ENCODE measurements around the gene STARD3NL. TPM values are rescaled to one million over a fixed set of nuclear protein-coding genes. Genes with fewer than 3 reads are reported as not detected.
"Not testable (repeated sequence)": the region's sequence is repeated elsewhere in the genome, so short reads cannot be mapped to it uniquely, and the experiment has no call there.

The STARD3NL gene
- total RNA-seq, 1 experiment from 2014 or later, result 24.5 TPM

DNA sequence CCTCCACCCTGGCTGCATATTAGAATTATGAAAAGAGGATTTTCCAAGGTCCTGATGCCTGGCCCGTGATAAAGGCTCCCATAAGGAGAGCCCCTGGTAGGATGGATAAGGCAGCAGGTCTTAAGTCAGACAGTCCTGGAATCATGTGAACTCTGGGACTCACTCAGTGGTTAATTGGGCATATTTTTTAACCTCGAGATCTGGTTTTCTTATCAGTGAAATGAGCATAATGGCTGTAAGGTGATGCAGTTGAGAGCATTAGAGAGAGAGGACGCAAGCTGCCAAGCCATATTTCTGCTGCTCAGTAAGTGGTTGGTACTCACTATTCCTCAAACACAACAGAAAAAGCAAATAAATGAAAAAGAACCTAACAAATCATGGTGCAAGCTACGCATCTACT is 57.6 kb downstream of the STARD3NL start:
- H3K4me3 Mint-ChIP-seq (ENCODE audit: unreplicated experiment), result no peak overlapping the region
- ChIA-PET CTCF (interaction anchor here (0.6 to 3.3 kb wide), 5 partner anchors 8 to 156 kb away, joined by 3 to 14 read pairs (median 3); no protein-coding TSS in a partner anchor), POLR2A (no interaction called here)
- H3K4me1 Mint-ChIP-seq (ENCODE audit: insufficient read depth, unreplicated experiment), result no peaks in the 10 kb centered on the region
- H3K9me3 Mint-ChIP-seq (ENCODE audit: unreplicated experiment), result no peaks in the 10 kb centered on the region
- no TSS peak for BruUV-seq (replicated peaks)
- intact Hi-C loops (cut with micrococcal nuclease), result no loop called here
- H3K36me3 Mint-ChIP-seq (ENCODE audit: insufficient read depth, unreplicated experiment), result peaks cover 12% of the 10 kb centered on the region
- H3K27me3 Mint-ChIP-seq (ENCODE audit: insufficient read depth, unreplicated experiment), result no peaks in the 10 kb centered on the region
- no peak for DNase-seq (ENCODE audit: unreplicated experiment)
- no peak overlapping the region for H3K27ac Mint-ChIP-seq (ENCODE audit: low read depth, unreplicated experiment)
- TF ChIP-seq, protein P1, sequence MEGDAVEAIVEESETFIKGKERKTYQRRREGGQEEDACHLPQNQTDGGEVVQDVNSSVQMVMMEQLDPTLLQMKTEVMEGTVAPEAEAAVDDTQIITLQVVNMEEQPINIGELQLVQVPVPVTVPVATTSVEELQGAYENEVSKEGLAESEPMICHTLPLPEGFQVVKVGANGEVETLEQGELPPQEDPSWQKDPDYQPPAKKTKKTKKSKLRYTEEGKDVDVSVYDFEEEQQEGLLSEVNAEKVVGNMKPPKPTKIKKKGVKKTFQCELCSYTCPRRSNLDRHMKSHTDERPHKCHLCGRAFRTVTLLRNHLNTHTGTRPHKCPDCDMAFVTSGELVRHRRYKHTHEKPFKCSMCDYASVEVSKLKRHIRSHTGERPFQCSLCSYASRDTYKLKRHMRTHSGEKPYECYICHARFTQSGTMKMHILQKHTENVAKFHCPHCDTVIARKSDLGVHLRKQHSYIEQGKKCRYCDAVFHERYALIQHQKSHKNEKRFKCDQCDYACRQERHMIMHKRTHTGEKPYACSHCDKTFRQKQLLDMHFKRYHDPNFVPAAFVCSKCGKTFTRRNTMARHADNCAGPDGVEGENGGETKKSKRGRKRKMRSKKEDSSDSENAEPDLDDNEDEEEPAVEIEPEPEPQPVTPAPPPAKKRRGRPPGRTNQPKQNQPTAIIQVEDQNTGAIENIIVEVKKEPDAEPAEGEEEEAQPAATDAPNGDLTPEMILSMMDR (IDR thresholded peaks at IDR 0.05; ENCODE audit: unreplicated experiment), result no peak

DNA sequence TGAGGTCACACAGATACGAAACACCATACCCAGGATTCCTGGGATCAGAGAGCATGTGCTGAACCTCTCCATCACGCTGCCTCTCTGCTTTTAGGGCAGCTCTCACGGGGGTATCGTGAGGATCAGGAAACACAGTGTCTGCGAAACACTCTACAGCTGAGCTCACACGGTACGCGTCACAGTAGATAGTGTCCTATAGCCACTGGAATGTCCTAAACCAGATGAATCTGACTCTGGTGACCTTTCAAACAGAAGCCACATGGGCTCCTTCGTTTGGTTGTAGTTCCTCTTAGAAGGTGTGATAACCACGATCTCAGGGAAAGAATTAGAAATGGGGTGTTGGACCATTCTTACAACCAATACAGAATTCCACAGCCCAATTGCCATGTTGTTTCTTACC is 61.1 kb downstream of the STARD3NL start:
- H3K36me3 Mint-ChIP-seq (ENCODE audit: insufficient read depth, unreplicated experiment); DNase-seq (ENCODE audit: unreplicated experiment); H3K9me3 Mint-ChIP-seq (ENCODE audit: unreplicated experiment); H3K27ac Mint-ChIP-seq (ENCODE audit: low read depth, unreplicated experiment); H3K4me3 Mint-ChIP-seq (ENCODE audit: unreplicated experiment); BruUV-seq (replicated peaks); intact Hi-C loops (cut with micrococcal nuclease); H3K4me1 Mint-ChIP-seq (ENCODE audit: insufficient read depth, unreplicated experiment); POLR2A ChIA-PET: not testable (repeated sequence)
- CTCF ChIA-PET, result interaction anchor here (1.7 kb wide), 1 partner anchor 23 kb away, joined by 9 read pairs; no protein-coding TSS in a partner anchor
- H3K27me3 Mint-ChIP-seq (ENCODE audit: insufficient read depth, unreplicated experiment), result peaks cover 21% of the 10 kb centered on the region

DNA sequence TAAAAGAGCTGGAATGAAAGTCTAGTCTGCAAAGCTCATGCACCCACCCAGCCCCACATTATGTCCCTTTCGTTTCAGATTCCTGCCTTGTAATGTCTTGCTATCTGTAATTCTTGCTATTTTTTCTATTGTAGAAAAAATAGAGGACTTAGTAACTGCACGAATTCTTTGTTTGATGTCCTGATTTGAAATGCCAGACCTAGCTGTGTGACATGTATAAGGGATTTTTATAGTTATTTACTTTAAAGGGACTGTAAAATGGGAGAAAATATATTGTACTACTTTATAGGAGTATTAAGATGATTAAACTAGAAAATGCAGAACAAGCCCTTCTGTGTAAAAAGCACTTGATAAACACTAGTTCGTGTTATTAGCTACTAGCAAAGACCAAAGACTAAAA is 63.0 kb downstream of the STARD3NL start:
- no TSS peak for BruUV-seq (replicated peaks)
- H3K9me3 Mint-ChIP-seq (ENCODE audit: unreplicated experiment), result no peaks in the 10 kb centered on the region
- ChIA-PET POLR2A (no interaction called here), CTCF (interaction anchor here (0.8 to 1.0 kb wide), 2 partner anchors 18 to 94 kb away, joined by 3 to 4 read pairs; no protein-coding TSS in a partner anchor)
- H3K4me3 Mint-ChIP-seq (ENCODE audit: unreplicated experiment), result no peak overlapping the region
- H3K4me1 Mint-ChIP-seq (ENCODE audit: insufficient read depth, unreplicated experiment), result no peaks in the 10 kb centered on the region
- no peaks in the 10 kb centered on the region for H3K36me3 Mint-ChIP-seq (ENCODE audit: insufficient read depth, unreplicated experiment)
- H3K27ac Mint-ChIP-seq (ENCODE audit: low read depth, unreplicated experiment), result no peak overlapping the region
- intact Hi-C loops (cut with micrococcal nuclease), result no loop called here
- peaks cover 41% of the 10 kb centered on the region for H3K27me3 Mint-ChIP-seq (ENCODE audit: insufficient read depth, unreplicated experiment)
- TF ChIP-seq, protein P1 (IDR thresholded peaks at IDR 0.05; ENCODE audit: unreplicated experiment), result no peak
- DNase-seq (ENCODE audit: unreplicated experiment), result no peak

DNA sequence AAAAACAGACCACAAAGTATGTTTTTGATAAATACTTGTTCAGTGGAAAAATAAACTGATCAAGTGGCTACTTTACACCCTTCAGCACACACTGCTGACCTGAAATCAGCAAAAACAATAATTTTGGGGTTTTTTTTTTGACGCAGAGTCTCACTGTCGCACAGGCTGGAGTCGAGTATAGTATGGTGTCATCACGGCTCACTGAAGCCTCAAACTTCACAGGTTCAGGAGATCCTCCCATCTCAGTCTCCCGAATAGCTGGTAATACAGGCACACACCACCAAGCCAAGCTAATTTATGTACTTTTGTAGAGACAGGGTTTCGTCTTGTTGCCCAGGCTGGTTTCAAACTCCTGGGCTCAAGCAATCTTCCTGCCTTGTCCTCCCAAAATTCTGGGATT is 64.8 kb downstream of the STARD3NL start:
- H3K36me3 Mint-ChIP-seq (ENCODE audit: insufficient read depth, unreplicated experiment), result no peaks in the 10 kb centered on the region
- TF ChIP-seq, protein P1 (IDR thresholded peaks at IDR 0.05; ENCODE audit: unreplicated experiment), result no peak
- no peak overlapping the region for H3K4me3 Mint-ChIP-seq (ENCODE audit: unreplicated experiment)
- no peaks in the 10 kb centered on the region for H3K4me1 Mint-ChIP-seq (ENCODE audit: insufficient read depth, unreplicated experiment)
- ChIA-PET CTCF (interaction anchor here (0.5 to 0.6 kb wide), 2 partner anchors 19 to 79 kb away, joined by 3 read pairs; no protein-coding TSS in a partner anchor), POLR2A (no interaction called here)
- peaks cover 58% of the 10 kb centered on the region for H3K27me3 Mint-ChIP-seq (ENCODE audit: insufficient read depth, unreplicated experiment)
- no TSS peak for BruUV-seq (replicated peaks)
- no peak for DNase-seq (ENCODE audit: unreplicated experiment)
- intact Hi-C loops (cut with micrococcal nuclease), result no loop called here
- H3K27ac Mint-ChIP-seq (ENCODE audit: low read depth, unreplicated experiment), result no peak overlapping the region
- no peaks in the 10 kb centered on the region for H3K9me3 Mint-ChIP-seq (ENCODE audit: unreplicated experiment)

DNA sequence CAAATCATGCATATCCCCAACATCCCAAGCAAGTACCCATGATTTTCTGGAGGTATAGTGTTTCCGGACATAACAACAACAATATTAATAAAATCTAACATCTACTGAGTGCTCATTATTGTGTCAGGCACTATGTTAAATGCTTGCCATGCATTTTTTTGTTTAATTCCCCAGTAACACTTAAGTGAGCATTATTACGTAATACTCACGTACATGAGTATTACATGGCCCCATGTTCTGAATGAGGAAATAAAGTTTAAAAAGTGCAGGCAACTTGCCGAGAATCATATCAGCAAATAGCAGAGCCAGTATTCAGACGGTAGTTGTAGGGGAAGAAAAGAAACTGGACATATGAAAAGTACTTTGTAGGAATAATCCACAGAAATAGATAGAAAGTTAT is 65.3 kb downstream of the STARD3NL start:
- H3K36me3 Mint-ChIP-seq (ENCODE audit: insufficient read depth, unreplicated experiment); intact Hi-C loops (cut with micrococcal nuclease); H3K4me1 Mint-ChIP-seq (ENCODE audit: insufficient read depth, unreplicated experiment); H3K27ac Mint-ChIP-seq (ENCODE audit: low read depth, unreplicated experiment); H3K9me3 Mint-ChIP-seq (ENCODE audit: unreplicated experiment); DNase-seq (ENCODE audit: unreplicated experiment); H3K4me3 Mint-ChIP-seq (ENCODE audit: unreplicated experiment); POLR2A ChIA-PET; BruUV-seq (replicated peaks): not testable (repeated sequence)
- H3K27me3 Mint-ChIP-seq (ENCODE audit: insufficient read depth, unreplicated experiment), result peaks cover 64% of the 10 kb centered on the region
- CTCF ChIA-PET, result interaction anchor here (0.6 to 0.7 kb wide), 2 partner anchors 79 to 137 kb away, joined by 3 to 5 read pairs; no protein-coding TSS in a partner anchor
